Measurements from ENCODE around the gene CAV2. TPM values are rescaled to one million over a fixed set of nuclear protein-coding genes. Genes with fewer than 3 reads are reported as not detected.

The CAV2 gene, protein sequence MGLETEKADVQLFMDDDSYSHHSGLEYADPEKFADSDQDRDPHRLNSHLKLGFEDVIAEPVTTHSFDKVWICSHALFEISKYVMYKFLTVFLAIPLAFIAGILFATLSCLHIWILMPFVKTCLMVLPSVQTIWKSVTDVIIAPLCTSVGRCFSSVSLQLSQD
- not detected in 2 replicates for total RNA-seq

DNA sequence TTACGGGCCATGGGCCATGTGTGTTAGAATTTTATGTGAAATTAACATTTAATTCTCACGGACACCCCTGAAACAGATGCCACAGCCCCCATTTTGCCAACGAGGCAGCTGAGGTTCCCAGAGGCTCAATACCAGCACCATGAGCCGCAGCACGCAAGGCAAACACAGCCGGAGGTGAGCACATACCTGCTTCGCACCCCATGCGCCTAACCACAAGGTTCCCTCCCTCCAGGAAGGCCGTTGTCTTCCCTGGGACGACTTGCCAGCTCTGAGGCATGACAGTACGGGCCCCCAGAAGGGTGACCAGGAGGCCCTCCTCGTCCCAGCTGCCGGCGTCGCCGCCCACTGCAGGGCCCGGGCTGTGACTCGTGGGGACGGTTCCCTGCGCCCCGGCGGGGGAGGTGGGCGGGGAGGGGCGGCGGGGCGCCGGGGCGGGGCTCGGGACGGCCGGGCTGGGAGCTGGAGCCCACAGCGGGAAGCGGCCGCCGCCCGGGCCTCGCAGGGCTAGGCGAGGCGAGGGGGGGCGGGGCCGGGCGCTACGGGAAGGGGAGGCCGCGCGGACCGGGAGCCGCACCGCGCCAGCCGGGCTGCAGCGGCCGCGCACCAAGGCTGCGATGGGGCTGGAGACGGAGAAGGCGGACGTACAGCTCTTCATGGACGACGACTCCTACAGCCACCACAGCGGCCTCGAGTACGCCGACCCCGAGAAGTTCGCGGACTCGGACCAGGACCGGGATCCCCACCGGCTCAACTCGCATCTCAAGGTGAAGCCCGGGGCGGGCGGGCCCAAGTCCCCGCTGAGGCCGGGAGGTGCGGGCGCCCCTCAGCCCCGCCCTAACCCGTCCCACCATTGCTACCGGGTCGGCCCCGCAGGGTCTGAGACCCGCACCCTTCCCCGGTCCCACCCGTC, at the start of gene CAV2:
Gene CAV2, plus strand, starts transcription at position 571 of the 910 bp plus-strand sequence. Its CDS starts 44 bp downstream, at position 615.
- H3K4me1 Mint-ChIP-seq: peaks cover 17% of the 10 kb centered on the region
- peaks cover 45% of the 10 kb centered on the region for H3K27me3 Mint-ChIP-seq
- no peaks in the 10 kb centered on the region for H3K36me3 Mint-ChIP-seq (ENCODE audit: low read depth)
- CTCF ChIA-PET: no interaction called here
- intact Hi-C loops (cut with micrococcal nuclease): no loop called here
- H3K4me3 Mint-ChIP-seq: peak within 1 kb of the TSS; percentile 76
- TF ChIP-seq, protein P1, sequence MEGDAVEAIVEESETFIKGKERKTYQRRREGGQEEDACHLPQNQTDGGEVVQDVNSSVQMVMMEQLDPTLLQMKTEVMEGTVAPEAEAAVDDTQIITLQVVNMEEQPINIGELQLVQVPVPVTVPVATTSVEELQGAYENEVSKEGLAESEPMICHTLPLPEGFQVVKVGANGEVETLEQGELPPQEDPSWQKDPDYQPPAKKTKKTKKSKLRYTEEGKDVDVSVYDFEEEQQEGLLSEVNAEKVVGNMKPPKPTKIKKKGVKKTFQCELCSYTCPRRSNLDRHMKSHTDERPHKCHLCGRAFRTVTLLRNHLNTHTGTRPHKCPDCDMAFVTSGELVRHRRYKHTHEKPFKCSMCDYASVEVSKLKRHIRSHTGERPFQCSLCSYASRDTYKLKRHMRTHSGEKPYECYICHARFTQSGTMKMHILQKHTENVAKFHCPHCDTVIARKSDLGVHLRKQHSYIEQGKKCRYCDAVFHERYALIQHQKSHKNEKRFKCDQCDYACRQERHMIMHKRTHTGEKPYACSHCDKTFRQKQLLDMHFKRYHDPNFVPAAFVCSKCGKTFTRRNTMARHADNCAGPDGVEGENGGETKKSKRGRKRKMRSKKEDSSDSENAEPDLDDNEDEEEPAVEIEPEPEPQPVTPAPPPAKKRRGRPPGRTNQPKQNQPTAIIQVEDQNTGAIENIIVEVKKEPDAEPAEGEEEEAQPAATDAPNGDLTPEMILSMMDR (IDR thresholded peaks at IDR 0.05): no peak
- DNase-seq (peak; percentile 19), ATAC-seq (ENCODE audit: low read depth) (peak; percentile 60)
- H3K9me3 Mint-ChIP-seq: no peaks in the 10 kb centered on the region
- POLR2A ChIA-PET: no interaction called here
- no peak within 1 kb of the TSS for H3K27ac Mint-ChIP-seq

DNA sequence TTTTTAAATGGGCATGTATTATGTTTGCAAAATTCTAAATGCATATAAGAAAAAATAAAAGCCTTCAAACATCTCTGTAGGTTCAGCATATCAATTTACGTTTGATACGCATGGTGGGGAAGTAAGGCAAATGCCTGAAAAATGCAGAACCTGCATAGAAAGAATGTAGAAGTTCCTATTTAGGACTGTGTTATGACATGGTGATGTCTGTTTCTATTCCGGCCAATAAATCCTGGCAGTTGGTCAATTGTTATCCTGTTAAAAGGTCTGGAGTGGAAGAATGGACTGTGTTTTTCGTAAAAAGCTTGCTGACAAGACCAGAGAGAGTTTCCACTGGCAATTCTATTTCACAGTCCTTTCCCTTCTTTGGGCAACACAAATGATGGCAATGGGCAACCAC, 49.6 kb upstream of the CAV2 start:
- ATAC-seq (ENCODE audit: low read depth) (no peak), DNase-seq (no peak)
- TF ChIP-seq, protein P1 (IDR thresholded peaks at IDR 0.05): no peak
- POLR2A ChIA-PET: no interaction called here
- H3K36me3 Mint-ChIP-seq (ENCODE audit: low read depth): no peaks in the 10 kb centered on the region
- H3K9me3 Mint-ChIP-seq: no peaks in the 10 kb centered on the region
- no peak overlapping the region for H3K27ac Mint-ChIP-seq
- H3K4me3 Mint-ChIP-seq: no peak overlapping the region
- peaks cover 8% of the 10 kb centered on the region for H3K27me3 Mint-ChIP-seq
- CTCF ChIA-PET: interaction anchor here (0.6 kb wide), 1 partner anchor 110 kb away, joined by 4 read pairs; no protein-coding TSS in a partner anchor
- intact Hi-C loops (cut with micrococcal nuclease): loop anchor here (5.0 kb wide), 1 partner anchor 77 kb away; the partner anchor contains the start of gene CAV1
- H3K4me1 Mint-ChIP-seq: no peaks in the 10 kb centered on the region

DNA sequence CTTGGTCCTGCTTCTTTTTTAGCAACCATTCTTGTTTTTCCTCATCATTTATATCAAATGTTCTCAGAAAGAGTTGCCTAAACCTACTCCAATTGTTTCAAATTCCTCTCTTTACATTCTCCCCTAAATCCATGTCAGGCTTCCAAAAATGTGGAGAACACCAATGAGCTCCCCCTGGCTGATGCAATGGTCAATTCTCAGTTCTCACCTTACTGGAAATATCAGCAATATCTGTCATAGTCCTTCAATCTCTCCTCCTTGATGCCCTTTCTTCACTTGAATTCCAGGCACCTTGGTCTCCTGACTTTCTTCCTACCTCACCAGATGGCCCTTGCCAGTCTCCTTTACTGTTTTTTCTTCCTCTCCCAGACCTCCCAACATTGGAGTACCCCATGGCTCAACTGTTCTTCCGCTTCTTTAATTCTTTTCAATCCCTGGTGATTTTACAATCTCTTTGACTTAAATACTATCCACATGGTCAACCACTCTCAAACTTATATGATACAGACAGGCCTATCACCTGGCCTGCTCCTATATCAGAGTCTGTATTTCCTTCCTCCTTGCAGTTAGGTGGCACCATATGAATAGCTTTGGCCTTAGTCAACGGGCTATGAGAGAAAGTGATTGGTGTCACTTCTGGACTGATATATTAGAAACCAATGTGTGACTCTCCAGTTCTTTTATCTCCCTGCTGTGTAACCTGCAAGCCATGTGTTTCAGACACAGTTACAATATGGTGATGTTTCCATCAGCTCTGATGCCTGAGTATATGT, 47.4 kb upstream of the CAV2 start:
- ChIA-PET CTCF (no interaction called here), POLR2A (no interaction called here)
- intact Hi-C loops (cut with micrococcal nuclease): no loop called here
- H3K4me1 Mint-ChIP-seq: no peaks in the 10 kb centered on the region
- peaks cover 4% of the 10 kb centered on the region for H3K27me3 Mint-ChIP-seq
- no peaks in the 10 kb centered on the region for H3K9me3 Mint-ChIP-seq
- TF ChIP-seq, protein P1 (IDR thresholded peaks at IDR 0.05): no peak
- H3K27ac Mint-ChIP-seq: no peak overlapping the region
- ATAC-seq (ENCODE audit: low read depth): no peak
- DNase-seq: no peak
- no peaks in the 10 kb centered on the region for H3K36me3 Mint-ChIP-seq (ENCODE audit: low read depth)
- H3K4me3 Mint-ChIP-seq: no peak overlapping the region

DNA sequence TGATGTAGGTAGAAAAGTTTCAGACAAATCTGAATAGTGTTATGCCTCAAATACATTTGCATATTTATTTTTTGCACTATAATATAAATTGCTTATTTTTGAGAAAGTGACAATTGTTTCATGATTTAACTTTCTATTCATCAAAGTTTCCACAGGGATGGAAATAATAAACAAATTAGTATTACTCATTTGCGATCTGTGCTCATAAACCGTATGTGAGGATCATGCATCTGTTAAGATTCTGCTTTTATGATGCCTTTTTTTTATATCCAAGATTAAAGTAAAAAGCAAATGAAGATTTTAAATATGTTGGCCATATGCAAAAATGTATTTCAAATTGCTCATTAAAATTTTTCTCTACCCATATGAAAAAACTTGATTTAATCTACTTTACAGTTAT, 45.2 kb upstream of the CAV2 start:
- no peak for ATAC-seq (ENCODE audit: low read depth)
- CTCF ChIA-PET: no interaction called here
- TF ChIP-seq, protein P1 (IDR thresholded peaks at IDR 0.05): no peak

DNA sequence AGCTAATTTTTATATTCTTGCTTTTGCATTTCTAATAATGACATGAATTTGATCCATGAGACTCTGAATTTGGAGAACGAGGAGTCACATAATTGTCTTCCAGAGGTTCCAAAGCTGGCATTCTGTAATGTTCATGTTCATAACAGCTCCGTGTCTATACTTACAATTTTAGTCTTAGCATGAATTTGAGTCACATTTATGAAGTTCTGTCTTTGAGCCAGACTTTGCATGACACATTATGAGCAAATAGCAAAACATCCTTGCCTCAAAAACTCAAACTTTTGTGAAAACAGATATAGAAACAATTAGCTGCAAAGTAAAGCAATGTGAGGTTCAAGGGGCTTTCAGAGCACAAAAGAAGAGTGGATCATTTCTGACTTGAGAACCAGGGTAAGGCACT, 44.5 kb upstream of the CAV2 start:
- Mint-ChIP-seq H3K4me1 (no peaks in the 10 kb centered on the region), H3K27ac (no peak overlapping the region), H3K36me3 (ENCODE audit: low read depth) (no peaks in the 10 kb centered on the region), H3K9me3 (no peaks in the 10 kb centered on the region), H3K4me3 (no peak overlapping the region), H3K27me3 (peaks cover 2% of the 10 kb centered on the region)
- no peak for DNase-seq
- ChIA-PET CTCF (no interaction called here), POLR2A (no interaction called here)
- TF ChIP-seq, protein P1 (IDR thresholded peaks at IDR 0.05): no peak
- ATAC-seq (ENCODE audit: low read depth): no peak
- intact Hi-C loops (cut with micrococcal nuclease): no loop called here

More for the DNA sequence above, 45.2 kb upstream of the CAV2 start:
- Mint-ChIP-seq H3K4me3 (no peak overlapping the region), H3K36me3 (ENCODE audit: low read depth) (no peaks in the 10 kb centered on the region), H3K27me3 (peaks cover 4% of the 10 kb centered on the region), H3K4me1 (no peaks in the 10 kb centered on the region), H3K9me3 (no peaks in the 10 kb centered on the region), H3K27ac (no peak overlapping the region)
- POLR2A ChIA-PET: no interaction called here
- intact Hi-C loops (cut with micrococcal nuclease): no loop called here
- DNase-seq: no peak
